ENCODE results near the gene CHMP5. TPM values are rescaled to one million over a fixed set of nuclear protein-coding genes. Genes with fewer than 3 reads are reported as not detected.

Gene CHMP5
- polyA plus RNA-seq, 1 donor from 2014 or later: 43.8 TPM

GRCh38 chr9:33277484-33277883 lies 12.6 kb downstream of the CHMP5 start:
- no peaks in the 10 kb centered on the region for H3K9me3 Mint-ChIP-seq
- H3K27ac Mint-ChIP-seq: no peak overlapping the region
- peaks cover 0 to 5% (median 0%) of the 10 kb centered on the region in 3 donors for H3K4me1 Mint-ChIP-seq
- H3K27me3 Mint-ChIP-seq: no peaks in the 10 kb centered on the region
- no peak overlapping the region for H3K4me3 Mint-ChIP-seq
- H3K36me3 Mint-ChIP-seq: peaks cover 1% of the 10 kb centered on the region

GRCh38 chr9:33285502-33285901 lies 20.7 kb downstream of the CHMP5 start:
- Mint-ChIP-seq H3K9me3 (no peaks in the 10 kb centered on the region), H3K27me3 (no peaks in the 10 kb centered on the region), H3K36me3 (no peaks in the 10 kb centered on the region), H3K4me1 (peaks cover 9 to 11% (median 10%) of the 10 kb centered on the region in 3 donors), H3K27ac (peak overlapping the region in 1 of 3 donors; percentile 76), H3K4me3 (no peak overlapping the region)

- Mint-ChIP-seq H3K27me3 (no peaks in the 10 kb centered on the region), H3K4me3 (peak overlapping the region in 2 of 4 donors; percentile 42 to 95), H3K9me3 (no peaks in the 10 kb centered on the region), H3K36me3 (peaks cover under 1% of the 10 kb centered on the region), H3K4me1 (peaks cover 12 to 20% (median 16%) of the 10 kb centered on the region in 3 donors), H3K27ac (peak overlapping the region; percentile 55 to 96 (median 85))
Observed at GRCh38 chr9:33287087-33287490, 22.2 kb downstream of the CHMP5 start.

GRCh38 chr9:33288235-33288634 lies 23.4 kb downstream of the CHMP5 start:
- H3K27me3 Mint-ChIP-seq: no peaks in the 10 kb centered on the region
- H3K4me3 Mint-ChIP-seq: peak overlapping the region in 1 of 4 donors; percentile 44
- H3K36me3 Mint-ChIP-seq: peaks cover 3% of the 10 kb centered on the region
- H3K27ac Mint-ChIP-seq: peak overlapping the region in 1 of 3 donors; percentile 13
- H3K4me1 Mint-ChIP-seq: peaks cover 21 to 30% (median 28%) of the 10 kb centered on the region in 3 donors
- H3K9me3 Mint-ChIP-seq: no peaks in the 10 kb centered on the region

- Mint-ChIP-seq H3K9me3 (no peaks in the 10 kb centered on the region), H3K36me3 (peaks cover 3% of the 10 kb centered on the region), H3K4me1 (peaks cover 27 to 33% (median 31%) of the 10 kb centered on the region in 3 donors), H3K27me3 (no peaks in the 10 kb centered on the region), H3K4me3 (peak overlapping the region in 2 of 4 donors; percentile 44 to 45), H3K27ac (peak overlapping the region in 1 of 3 donors; percentile 13)
Observed at GRCh38 chr9:33288828-33289483, 24.1 kb downstream of the CHMP5 start.

- Mint-ChIP-seq H3K4me1 (peaks cover 32 to 39% (median 33%) of the 10 kb centered on the region in 3 donors), H3K27ac (peak overlapping the region in 2 of 3 donors; percentile 97 to 99), H3K4me3 (peak overlapping the region in 3 of 4 donors; percentile 97 to 98 (median 98)), H3K27me3 (no peaks in the 10 kb centered on the region), H3K36me3 (peaks cover 4% of the 10 kb centered on the region), H3K9me3 (no peaks in the 10 kb centered on the region)
Observed at GRCh38 chr9:33289496-33289895, 24.6 kb downstream of the CHMP5 start.

- peaks cover 8% of the 10 kb centered on the region for H3K36me3 Mint-ChIP-seq
- H3K4me1 Mint-ChIP-seq: peaks cover 36 to 43% (median 37%) of the 10 kb centered on the region in 3 donors
- no peaks in the 10 kb centered on the region for H3K9me3 Mint-ChIP-seq
- peak overlapping the region; percentile 97 to 99 (median 97) for H3K27ac Mint-ChIP-seq
- no peaks in the 10 kb centered on the region for H3K27me3 Mint-ChIP-seq
- peak overlapping the region; percentile 93 to 98 (median 98) for H3K4me3 Mint-ChIP-seq
Observed at GRCh38 chr9:33289936-33290246, 25.0 kb downstream of the CHMP5 start.

- peak within 1 kb of the TSS; percentile 97 to 99 (median 97) for H3K27ac Mint-ChIP-seq
- H3K36me3 Mint-ChIP-seq: peaks cover 9% of the 10 kb centered on the region
- peak within 1 kb of the TSS; percentile 93 to 98 (median 98) for H3K4me3 Mint-ChIP-seq
- H3K27me3 Mint-ChIP-seq: no peaks in the 10 kb centered on the region
- peaks cover 39 to 46% (median 39%) of the 10 kb centered on the region in 3 donors for H3K4me1 Mint-ChIP-seq
- H3K9me3 Mint-ChIP-seq: no peaks in the 10 kb centered on the region
Observed at GRCh38 chr9:33290247-33291030, 25.6 kb downstream of the CHMP5 start, which contains the start of gene NFX1. NFX1 (plus strand) TSS chr9:33290516; CDS start chr9:33290573, 57 bp downstream.

GRCh38 chr9:33291031-33291397 lies 26.2 kb downstream of the CHMP5 start:
- no peaks in the 10 kb centered on the region for H3K27me3 Mint-ChIP-seq
- peaks cover 42 to 50% (median 44%) of the 10 kb centered on the region in 3 donors for H3K4me1 Mint-ChIP-seq
- H3K4me3 Mint-ChIP-seq: peak overlapping the region; percentile 93 to 98 (median 98)
- H3K9me3 Mint-ChIP-seq: no peaks in the 10 kb centered on the region
- H3K36me3 Mint-ChIP-seq: peaks cover 9% of the 10 kb centered on the region
- H3K27ac Mint-ChIP-seq: peak overlapping the region; percentile 97 to 99 (median 97)

- H3K27me3 Mint-ChIP-seq: no peaks in the 10 kb centered on the region
- H3K36me3 Mint-ChIP-seq: peaks cover 9% of the 10 kb centered on the region
- no peaks in the 10 kb centered on the region for H3K9me3 Mint-ChIP-seq
- H3K27ac Mint-ChIP-seq: peak overlapping the region; percentile 80 to 97 (median 97)
- H3K4me3 Mint-ChIP-seq: peak overlapping the region; percentile 93 to 98 (median 98)
- H3K4me1 Mint-ChIP-seq: peaks cover 49 to 57% (median 49%) of the 10 kb centered on the region in 3 donors
Observed at GRCh38 chr9:33291901-33292300, 27.1 kb downstream of the CHMP5 start.

GRCh38 chr9:33293782-33294181 lies 28.9 kb downstream of the CHMP5 start:
- Mint-ChIP-seq H3K27ac (peak overlapping the region; percentile 10 to 97 (median 10)), H3K4me3 (peak overlapping the region in 3 of 4 donors; percentile 4 to 93 (median 73))

GRCh38 chr9:33294670-33295432 lies 30.0 kb downstream of the CHMP5 start:
- Mint-ChIP-seq H3K4me3 (peak overlapping the region; percentile 4 to 80 (median 66)), H3K4me1 (peaks cover 69 to 78% (median 73%) of the 10 kb centered on the region in 3 donors), H3K27ac (peak overlapping the region; percentile 74 to 81 (median 80)), H3K27me3 (no peaks in the 10 kb centered on the region), H3K9me3 (no peaks in the 10 kb centered on the region), H3K36me3 (peaks cover 9% of the 10 kb centered on the region)

More at GRCh38 chr9:33293782-33294181, 28.9 kb downstream of the CHMP5 start:
- Mint-ChIP-seq H3K9me3 (no peaks in the 10 kb centered on the region), H3K4me1 (peaks cover 62 to 69% (median 64%) of the 10 kb centered on the region in 3 donors), H3K27me3 (no peaks in the 10 kb centered on the region), H3K36me3 (peaks cover 9% of the 10 kb centered on the region)

- Mint-ChIP-seq H3K4me1 (peaks cover 68 to 77% (median 73%) of the 10 kb centered on the region in 3 donors), H3K9me3 (no peaks in the 10 kb centered on the region), H3K27ac (peak overlapping the region in 2 of 3 donors; percentile 78 to 95), H3K36me3 (peaks cover 12% of the 10 kb centered on the region), H3K27me3 (no peaks in the 10 kb centered on the region), H3K4me3 (peak overlapping the region; percentile 48 to 90 (median 68))
Observed at GRCh38 chr9:33295571-33295970, 30.7 kb downstream of the CHMP5 start.

- no peaks in the 10 kb centered on the region for H3K9me3 Mint-ChIP-seq
- H3K27me3 Mint-ChIP-seq: no peaks in the 10 kb centered on the region
- peaks cover 59 to 68% (median 67%) of the 10 kb centered on the region in 3 donors for H3K4me1 Mint-ChIP-seq
- peak overlapping the region; percentile 65 to 90 (median 77) for H3K4me3 Mint-ChIP-seq
- H3K27ac Mint-ChIP-seq: peak overlapping the region; percentile 78 to 95 (median 90)
- H3K36me3 Mint-ChIP-seq: peaks cover 9% of the 10 kb centered on the region
Observed at GRCh38 chr9:33297432-33297831, 32.6 kb downstream of the CHMP5 start.
